HCT116 (cell line): ENCODE results near the gene SLC25A13.

Experiments
- CEBPB ChIP-seq: IDR thresholded peaks from 2 replicates; pipeline ENCODE4 v1.6.1; 2012; ENCODE audit warnings: low read depth
- EZH2 ChIP-seq: fragments of 200-600 bp; sonication (generic); IDR thresholded peaks from 2 replicates; pipeline ENCODE4 v1.6.1; 2017; ENCODE audit warnings: antibody characterized with exemption, mixed run types
- EZH2phosphoT487 ChIP-seq: fragments of 200-600 bp; IDR thresholded peaks from 2 replicates; pipeline ENCODE4 v1.6.1; 2018; ENCODE audit warnings: antibody characterized with exemption, borderline replicate concordance
- FOSL1 ChIP-seq: IDR thresholded peaks from 2 replicates; pipeline ENCODE4 v1.6.1; 2012; ENCODE audit warnings: low read depth
- JUND ChIP-seq: IDR thresholded peaks from 2 replicates; pipeline ENCODE4 v1.6.1; 2012
- POLR2A ChIP-seq: IDR thresholded peaks from 2 replicates; pipeline ENCODE4 v1.7.0; 2011; ENCODE audit warnings: borderline replicate concordance; ENCODE audit not compliant: insufficient read depth, insufficient read length; ENCODE audit errors: extremely low read depth
- POLR2AphosphoS5 ChIP-seq: IDR thresholded peaks from 2 replicates; pipeline ENCODE4 v1.6.1; 2011; ENCODE audit warnings: mild to moderate bottlenecking, low read depth, low read length, moderate library complexity
- RAD21 ChIP-seq: IDR thresholded peaks from 2 replicates; pipeline ENCODE4 v1.6.1; 2012; ENCODE audit warnings: low read depth, mild to moderate bottlenecking
- SP1 ChIP-seq: IDR thresholded peaks from 2 replicates; pipeline ENCODE4 v1.6.1; 2012; ENCODE audit warnings: low read depth
- ZFX ChIP-seq: fragments of 450-650 bp; IDR thresholded peaks from 2 replicates; pipeline ENCODE4 v1.6.1; 2017
- ZNF274 ChIP-seq: fragments of 200-500 bp; sonication (Bioruptor generic); IDR thresholded peaks from 2 replicates; pipeline ENCODE4 v1.6.1; 2014; ENCODE audit warnings: mild to moderate bottlenecking, low read depth, low read length, inconsistent platforms
- TF ChIP-seq, protein P1 (sequence below), 3 experiments: fragments of 200-600 bp in 1 of 3; sonication (generic) in 1 of 3; IDR thresholded peaks in 2 of 3; conservative IDR thresholded peaks in 1 of 3; 2 replicates each; pipeline ENCODE4 v1.5.1; 2012 to 2017; ENCODE audit warnings: low read depth in 2 of 3, low read length in 2 of 3, antibody characterized with exemption in 1 of 3, borderline replicate concordance in 1 of 3, control low read depth in 1 of 3, mild to moderate bottlenecking in 1 of 3, mixed read lengths in 1 of 3, mixed run types in 1 of 3, moderate library complexity in 1 of 3; ENCODE audit not compliant: insufficient read depth in 1 of 3
- TF ChIP-seq, protein P2 (sequence below): IDR thresholded peaks from 2 replicates; pipeline ENCODE4 v1.6.1; 2012; ENCODE audit warnings: low read depth
- TF ChIP-seq, protein P3 (sequence below): IDR thresholded peaks from 2 replicates; pipeline ENCODE4 v1.6.1; 2012

- TF ChIP-seq POLR2A (no peak), EZH2phosphoT487 (no peak), ZNF274 (no peak), SP1 (no peak), CEBPB (no peak), JUND (no peak), POLR2AphosphoS5 (no peak), RAD21 (no peak), FOSL1 (no peak), EZH2 (no peak), ZFX (no peak)
- TF ChIP-seq, protein P1, sequence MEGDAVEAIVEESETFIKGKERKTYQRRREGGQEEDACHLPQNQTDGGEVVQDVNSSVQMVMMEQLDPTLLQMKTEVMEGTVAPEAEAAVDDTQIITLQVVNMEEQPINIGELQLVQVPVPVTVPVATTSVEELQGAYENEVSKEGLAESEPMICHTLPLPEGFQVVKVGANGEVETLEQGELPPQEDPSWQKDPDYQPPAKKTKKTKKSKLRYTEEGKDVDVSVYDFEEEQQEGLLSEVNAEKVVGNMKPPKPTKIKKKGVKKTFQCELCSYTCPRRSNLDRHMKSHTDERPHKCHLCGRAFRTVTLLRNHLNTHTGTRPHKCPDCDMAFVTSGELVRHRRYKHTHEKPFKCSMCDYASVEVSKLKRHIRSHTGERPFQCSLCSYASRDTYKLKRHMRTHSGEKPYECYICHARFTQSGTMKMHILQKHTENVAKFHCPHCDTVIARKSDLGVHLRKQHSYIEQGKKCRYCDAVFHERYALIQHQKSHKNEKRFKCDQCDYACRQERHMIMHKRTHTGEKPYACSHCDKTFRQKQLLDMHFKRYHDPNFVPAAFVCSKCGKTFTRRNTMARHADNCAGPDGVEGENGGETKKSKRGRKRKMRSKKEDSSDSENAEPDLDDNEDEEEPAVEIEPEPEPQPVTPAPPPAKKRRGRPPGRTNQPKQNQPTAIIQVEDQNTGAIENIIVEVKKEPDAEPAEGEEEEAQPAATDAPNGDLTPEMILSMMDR (IDR thresholded peaks at IDR 0.05 in 2 of 3, conservative IDR thresholded peaks at IDR 0.05 in 1 of 3; ENCODE audit: borderline replicate concordance in 1 of 3, insufficient read depth in 1 of 3, low read depth in 2 of 3, low read length in 2 of 3), result no peak
- TF ChIP-seq, protein P2, sequence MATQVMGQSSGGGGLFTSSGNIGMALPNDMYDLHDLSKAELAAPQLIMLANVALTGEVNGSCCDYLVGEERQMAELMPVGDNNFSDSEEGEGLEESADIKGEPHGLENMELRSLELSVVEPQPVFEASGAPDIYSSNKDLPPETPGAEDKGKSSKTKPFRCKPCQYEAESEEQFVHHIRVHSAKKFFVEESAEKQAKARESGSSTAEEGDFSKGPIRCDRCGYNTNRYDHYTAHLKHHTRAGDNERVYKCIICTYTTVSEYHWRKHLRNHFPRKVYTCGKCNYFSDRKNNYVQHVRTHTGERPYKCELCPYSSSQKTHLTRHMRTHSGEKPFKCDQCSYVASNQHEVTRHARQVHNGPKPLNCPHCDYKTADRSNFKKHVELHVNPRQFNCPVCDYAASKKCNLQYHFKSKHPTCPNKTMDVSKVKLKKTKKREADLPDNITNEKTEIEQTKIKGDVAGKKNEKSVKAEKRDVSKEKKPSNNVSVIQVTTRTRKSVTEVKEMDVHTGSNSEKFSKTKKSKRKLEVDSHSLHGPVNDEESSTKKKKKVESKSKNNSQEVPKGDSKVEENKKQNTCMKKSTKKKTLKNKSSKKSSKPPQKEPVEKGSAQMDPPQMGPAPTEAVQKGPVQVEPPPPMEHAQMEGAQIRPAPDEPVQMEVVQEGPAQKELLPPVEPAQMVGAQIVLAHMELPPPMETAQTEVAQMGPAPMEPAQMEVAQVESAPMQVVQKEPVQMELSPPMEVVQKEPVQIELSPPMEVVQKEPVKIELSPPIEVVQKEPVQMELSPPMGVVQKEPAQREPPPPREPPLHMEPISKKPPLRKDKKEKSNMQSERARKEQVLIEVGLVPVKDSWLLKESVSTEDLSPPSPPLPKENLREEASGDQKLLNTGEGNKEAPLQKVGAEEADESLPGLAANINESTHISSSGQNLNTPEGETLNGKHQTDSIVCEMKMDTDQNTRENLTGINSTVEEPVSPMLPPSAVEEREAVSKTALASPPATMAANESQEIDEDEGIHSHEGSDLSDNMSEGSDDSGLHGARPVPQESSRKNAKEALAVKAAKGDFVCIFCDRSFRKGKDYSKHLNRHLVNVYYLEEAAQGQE, result no peak
- TF ChIP-seq, protein P3, sequence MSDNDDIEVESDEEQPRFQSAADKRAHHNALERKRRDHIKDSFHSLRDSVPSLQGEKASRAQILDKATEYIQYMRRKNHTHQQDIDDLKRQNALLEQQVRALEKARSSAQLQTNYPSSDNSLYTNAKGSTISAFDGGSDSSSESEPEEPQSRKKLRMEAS, result no peak
Observed at GRCh38 chr7:96203786-96204185, 118.1 kb downstream of the SLC25A13 start.
